ENCODE results near the gene NAP1L4. TPM values are rescaled to one million over a fixed set of nuclear protein-coding genes. Genes with fewer than 3 reads are reported as not detected.

Gene NAP1L4
- total RNA-seq, 1 experiment from 2014 or later: 189 TPM

GRCh38 chr11:3014943-3015342, 22.8 kb upstream of the NAP1L4 start:
- no peak for ATAC-seq
- Mint-ChIP-seq H3K9me3 (no peaks in the 10 kb centered on the region), H3K27ac (no peak overlapping the region), H3K4me1 (no peaks in the 10 kb centered on the region), H3K4me3 (no peak overlapping the region), H3K27me3 (ENCODE audit: low read depth) (no peaks in the 10 kb centered on the region), H3K36me3 (peaks cover 64% of the 10 kb centered on the region)
- POLR2A ChIA-PET: interaction anchor here (1.1 kb wide), 1 partner anchor 16 kb away, joined by 3 read pairs; no protein-coding TSS in a partner anchor
- no peak for DNase-seq (ENCODE audit: low spot score)
- CTCF ChIA-PET: interaction anchor here (1.7 kb wide), 1 partner anchor 22 kb away, joined by 7 read pairs; no protein-coding TSS in a partner anchor
- TF ChIP-seq HMGA2 (CRISPR knock-in tag; IDR thresholded peaks at IDR 0.05) (no peak), ZNF317 (CRISPR knock-in tag; IDR thresholded peaks at IDR 0.05; ENCODE audit: borderline replicate concordance, low read depth) (no peak), ZSCAN18 (CRISPR knock-in tag; IDR thresholded peaks at IDR 0.05) (no peak), GABPB1 (CRISPR knock-in tag; IDR thresholded peaks at IDR 0.05) (no peak), ZNF532 (CRISPR knock-in tag; IDR thresholded peaks at IDR 0.05; ENCODE audit: borderline replicate concordance) (no peak), MAX (CRISPR knock-in tag; IDR thresholded peaks at IDR 0.05) (no peak)

DNA sequence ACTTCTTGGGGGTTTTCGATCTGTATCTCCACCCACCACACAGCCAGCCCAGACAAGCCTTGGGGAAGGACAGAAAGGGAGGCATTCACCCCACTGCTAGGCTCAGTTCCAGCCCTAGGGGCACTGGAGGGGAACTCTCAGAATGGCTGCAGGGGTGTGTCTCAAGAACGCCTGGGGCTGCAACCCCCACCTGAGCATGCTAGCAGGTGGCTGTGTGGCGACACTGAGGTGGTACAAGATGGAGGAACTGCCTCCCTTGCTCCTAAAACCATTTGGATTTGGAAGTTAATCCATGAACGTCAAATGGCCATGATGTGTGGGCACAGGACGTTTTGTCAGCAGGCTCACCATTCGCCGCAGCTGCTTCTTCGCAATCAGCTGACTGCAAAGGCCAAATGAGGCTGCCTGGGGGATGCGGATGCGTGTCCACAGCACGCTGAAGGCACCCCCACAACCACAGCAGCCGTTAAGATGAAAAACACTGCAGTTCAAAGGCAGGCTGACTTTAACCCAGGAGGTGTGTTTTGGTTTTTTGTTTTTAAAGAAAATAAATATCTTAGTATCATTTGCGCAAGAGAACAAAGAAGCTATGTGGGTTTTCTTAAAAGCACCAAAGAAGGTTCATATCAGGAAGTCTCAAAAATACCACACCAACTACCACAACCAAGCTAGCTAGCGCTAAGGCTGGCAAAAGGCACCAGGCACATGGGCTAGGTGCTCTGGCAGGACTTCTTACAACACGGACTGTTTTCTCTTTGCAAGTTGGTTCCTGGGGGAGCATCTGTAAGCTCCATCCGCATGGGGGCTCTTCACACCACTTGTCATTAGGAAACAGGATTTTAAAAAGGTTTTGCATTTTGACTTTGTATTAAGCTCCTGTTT, 22.2 kb upstream of the NAP1L4 start:
- Mint-ChIP-seq H3K4me1 (no peaks in the 10 kb centered on the region), H3K27ac (no peak overlapping the region), H3K9me3 (no peaks in the 10 kb centered on the region), H3K36me3 (peaks cover 65% of the 10 kb centered on the region), H3K4me3 (no peak overlapping the region), H3K27me3 (ENCODE audit: low read depth) (no peaks in the 10 kb centered on the region)
- POLR2A ChIA-PET: interaction anchor here (1.1 kb wide), 1 partner anchor 15 kb away, joined by 3 read pairs; no protein-coding TSS in a partner anchor
- ATAC-seq: no peak
- CTCF ChIA-PET: interaction anchor here (1.7 kb wide), 1 partner anchor 23 kb away, joined by 7 read pairs; no protein-coding TSS in a partner anchor
- DNase-seq (ENCODE audit: low spot score): no peak
- no peak for TF ChIP-seq GRHL2 (CRISPR knock-in tag; IDR thresholded peaks at IDR 0.05; ENCODE audit: insufficient replicate concordance, severe bottlenecking)
- TF ChIP-seq OVOL2 (CRISPR knock-in tag; IDR thresholded peaks at IDR 0.05; ENCODE audit: borderline replicate concordance): no peak
- no peak for TF ChIP-seq CREB1 (CRISPR knock-in tag; IDR thresholded peaks at IDR 0.05)
- no peak for TF ChIP-seq ZNF396 (CRISPR knock-in tag; IDR thresholded peaks at IDR 0.05; ENCODE audit: borderline replicate concordance)
- TF ChIP-seq SMAD4 (CRISPR knock-in tag; IDR thresholded peaks at IDR 0.05): no peak
- no peak for TF ChIP-seq EMX1 (CRISPR knock-in tag; IDR thresholded peaks at IDR 0.05)
- no peak for TF ChIP-seq FOXJ3 (CRISPR knock-in tag; IDR thresholded peaks at IDR 0.05; ENCODE audit: borderline replicate concordance)
- no peak for TF ChIP-seq TEAD4 (CRISPR knock-in tag; IDR thresholded peaks at IDR 0.05)
- TF ChIP-seq ZNF219 (CRISPR knock-in tag; IDR thresholded peaks at IDR 0.05; ENCODE audit: borderline replicate concordance): no peak
- TF ChIP-seq TP53 (CRISPR knock-in tag; IDR thresholded peaks at IDR 0.05): no peak
- TF ChIP-seq SP1 (CRISPR knock-in tag; conservative IDR thresholded peaks at IDR 0.05): no peak

Data from WTC11 (cell line).